T-helper 1 cell (primary cell): ENCODE data around the gene PLXND1.

Experiments
- DNase-seq, 5 donors: peaks; one replicate each; pipeline ENCODE4 v3.0.0-alpha.2; 2012 to 2020

PLXND1 gene

DNA sequence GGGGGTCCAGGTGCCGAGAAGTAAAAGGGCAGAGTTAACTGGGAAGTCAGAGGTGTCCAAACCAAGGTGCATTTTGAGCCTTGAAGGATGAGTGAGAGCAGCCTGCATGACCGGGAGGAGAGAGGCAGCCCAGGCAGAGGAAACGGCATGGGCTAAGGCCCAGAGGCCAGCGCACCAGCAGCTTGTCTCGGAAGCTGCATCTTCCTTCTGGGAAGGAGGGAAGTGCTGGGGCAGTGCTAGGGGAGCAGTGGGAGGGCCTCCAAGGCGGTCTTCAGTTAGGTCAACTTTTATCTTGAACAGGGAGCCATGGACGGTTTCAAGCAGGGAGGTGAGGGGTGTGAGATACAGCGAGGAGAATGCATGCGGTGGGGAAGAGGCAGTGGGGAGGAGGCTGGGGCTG lies 62.5 kb downstream of the PLXND1 start:
- DNase-seq: no peak

DNA sequence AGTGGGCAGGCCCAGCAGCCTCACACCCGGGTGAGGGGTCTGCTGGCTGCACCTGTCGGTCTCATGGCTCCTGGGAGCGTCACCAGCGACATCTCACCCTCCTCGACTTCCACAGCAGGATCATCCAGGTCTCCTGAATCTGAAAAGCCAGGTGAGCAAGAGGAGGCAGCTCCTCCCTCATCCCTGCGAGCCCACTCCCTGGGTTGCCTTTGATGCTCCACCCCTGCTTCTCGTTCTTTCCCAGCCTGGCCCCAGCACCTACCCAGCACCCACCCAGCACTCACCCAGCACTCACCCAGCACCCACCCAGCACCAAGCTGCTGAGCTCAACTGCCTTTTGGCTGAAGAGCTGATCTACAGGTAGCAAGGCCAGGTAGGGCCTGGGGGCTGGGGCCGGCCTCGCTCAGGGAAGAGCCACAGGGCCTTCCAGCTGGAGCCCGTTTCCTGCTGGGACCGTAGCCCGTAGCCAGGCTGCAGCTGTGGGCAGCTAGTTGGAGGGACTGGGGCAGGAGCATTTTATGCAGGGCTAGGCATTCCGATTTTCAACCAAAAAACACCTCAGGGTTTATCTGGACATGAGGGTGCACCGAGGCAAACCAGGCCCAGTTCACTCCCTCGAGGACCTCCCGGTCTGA lies 63.2 kb downstream of the PLXND1 start, which contains the start of gene H1-8:
Gene H1-8, plus strand, starts transcription at position 20 of the 635 bp plus-strand sequence. Its CDS starts 44 bp downstream, at position 64.
- DNase-seq: no peak

GRCh38 chr3:129542747-129543146 lies 63.7 kb downstream of the PLXND1 start:
- no peak for DNase-seq

- no peak for DNase-seq
Observed at GRCh38 chr3:129540776-129541516, 65.5 kb downstream of the PLXND1 start.

DNA sequence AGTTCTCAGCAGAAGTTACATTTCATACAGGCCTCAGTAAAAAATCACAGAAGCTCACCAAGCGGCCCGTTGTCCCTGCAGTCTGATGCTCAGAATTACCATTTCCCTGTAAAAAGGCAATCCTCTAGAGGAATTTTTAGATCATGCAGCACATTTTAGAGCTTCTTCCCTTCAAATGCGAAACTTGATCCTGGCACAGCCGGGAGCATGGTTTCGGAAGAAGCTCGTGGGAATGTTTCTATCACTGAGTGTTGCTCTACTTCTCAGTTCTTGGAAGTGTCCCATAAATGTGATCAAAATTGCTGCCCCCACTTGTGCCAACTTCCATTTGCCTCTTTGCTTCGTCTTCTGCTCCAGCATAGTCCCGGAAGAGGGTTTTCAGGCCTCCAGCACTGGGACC lies 67.3 kb downstream of the PLXND1 start:
- DNase-seq: no peak

- DNase-seq: no peak
Observed at GRCh38 chr3:129536804-129537203, 69.7 kb downstream of the PLXND1 start.

GRCh38 chr3:129536374-129536667 lies 70.2 kb downstream of the PLXND1 start:
- no peak for DNase-seq

DNA sequence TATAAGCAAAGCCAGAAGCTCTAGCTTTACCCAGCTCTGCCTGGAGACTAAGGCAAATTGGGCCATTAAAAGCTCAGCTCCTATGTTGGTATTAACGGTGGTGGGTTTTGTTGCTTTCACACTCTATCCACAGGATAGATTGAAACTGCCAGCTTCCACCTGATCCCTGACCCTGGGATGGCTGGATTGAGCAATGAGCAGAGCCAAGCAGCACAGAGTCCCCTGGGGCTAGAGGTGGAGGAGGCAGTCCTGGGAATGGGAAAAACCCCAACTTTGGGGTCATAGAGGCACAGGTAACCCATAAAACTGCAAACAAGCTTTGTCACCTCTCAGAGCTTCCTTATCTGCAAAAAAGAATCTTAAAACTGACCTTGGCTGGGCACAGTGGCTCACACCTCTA lies 71.4 kb downstream of the PLXND1 start:
- no peak for DNase-seq

GRCh38 chr3:129534428-129535027 lies 71.9 kb downstream of the PLXND1 start:
- no peak for DNase-seq

GRCh38 chr3:129533406-129533805 lies 73.1 kb downstream of the PLXND1 start:
- DNase-seq: no peak

- no peak for DNase-seq
Observed at GRCh38 chr3:129532261-129532660, 74.2 kb downstream of the PLXND1 start.

DNA sequence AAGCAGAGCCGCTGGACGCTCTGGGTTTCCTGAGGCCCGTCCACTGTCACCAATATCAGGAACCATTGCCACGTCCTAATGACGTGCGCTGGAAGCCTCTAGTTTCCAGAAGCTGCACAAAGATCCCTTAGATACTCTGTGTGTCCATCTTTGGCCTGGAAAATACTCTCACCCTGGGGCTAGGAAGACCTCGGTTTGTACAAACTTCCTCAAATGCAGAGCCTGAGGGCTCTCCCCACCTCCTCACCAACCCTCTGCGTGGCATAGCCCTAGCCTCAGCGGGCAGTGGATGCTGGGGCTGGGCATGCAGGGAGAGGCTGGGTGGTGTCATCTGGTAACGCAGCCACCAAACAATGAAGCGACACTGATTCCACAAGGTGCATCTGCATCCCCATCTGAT lies 74.8 kb downstream of the PLXND1 start:
- DNase-seq: no peak

DNA sequence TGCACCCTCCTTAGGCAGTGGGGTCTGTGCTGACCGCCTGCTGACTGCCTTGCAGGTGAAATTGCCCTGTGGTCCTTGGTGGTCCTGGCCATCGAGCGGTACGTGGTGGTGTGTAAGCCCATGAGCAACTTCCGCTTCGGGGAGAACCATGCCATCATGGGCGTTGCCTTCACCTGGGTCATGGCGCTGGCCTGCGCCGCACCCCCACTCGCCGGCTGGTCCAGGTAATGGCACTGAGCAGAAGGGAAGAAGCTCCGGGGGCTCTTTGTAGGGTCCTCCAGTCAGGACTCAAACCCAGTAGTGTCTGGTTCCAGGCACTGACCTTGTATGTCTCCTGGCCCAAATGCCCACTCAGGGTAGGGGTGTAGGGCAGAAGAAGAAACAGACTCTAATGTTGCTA lies 75.7 kb downstream of the PLXND1 start:
- no peak for DNase-seq

DNA sequence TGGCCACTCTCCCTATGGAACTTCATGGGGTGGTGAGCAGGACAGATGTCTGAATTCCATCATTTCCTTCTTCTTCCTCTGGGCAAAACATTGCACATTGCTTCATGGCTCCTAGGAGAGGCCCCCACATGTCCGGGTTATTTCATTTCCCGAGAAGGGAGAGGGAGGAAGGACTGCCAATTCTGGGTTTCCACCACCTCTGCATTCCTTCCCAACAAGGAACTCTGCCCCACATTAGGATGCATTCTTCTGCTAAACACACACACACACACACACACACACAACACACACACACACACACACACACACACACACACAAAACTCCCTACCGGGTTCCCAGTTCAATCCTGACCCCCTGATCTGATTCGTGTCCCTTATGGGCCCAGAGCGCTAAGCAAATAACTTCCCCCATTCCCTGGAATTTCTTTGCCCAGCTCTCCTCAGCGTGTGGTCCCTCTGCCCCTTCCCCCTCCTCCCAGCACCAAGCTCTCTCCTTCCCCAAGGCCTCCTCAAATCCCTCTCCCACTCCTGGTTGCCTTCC lies 76.2 kb downstream of the PLXND1 start:
- DNase-seq: no peak

- no peak for DNase-seq
Observed at GRCh38 chr3:129529436-129530210, 76.9 kb downstream of the PLXND1 start.

GRCh38 chr3:129528589-129529100 lies 77.8 kb downstream of the PLXND1 start, which contains the start of gene RHO:
Gene RHO, plus strand, starts transcription at chr3:129528639. Its CDS starts 95 bp downstream, at chr3:129528734.
- no peak for DNase-seq

- DNase-seq: no peak
Observed at GRCh38 chr3:129527262-129527661, 79.2 kb downstream of the PLXND1 start.

DNA sequence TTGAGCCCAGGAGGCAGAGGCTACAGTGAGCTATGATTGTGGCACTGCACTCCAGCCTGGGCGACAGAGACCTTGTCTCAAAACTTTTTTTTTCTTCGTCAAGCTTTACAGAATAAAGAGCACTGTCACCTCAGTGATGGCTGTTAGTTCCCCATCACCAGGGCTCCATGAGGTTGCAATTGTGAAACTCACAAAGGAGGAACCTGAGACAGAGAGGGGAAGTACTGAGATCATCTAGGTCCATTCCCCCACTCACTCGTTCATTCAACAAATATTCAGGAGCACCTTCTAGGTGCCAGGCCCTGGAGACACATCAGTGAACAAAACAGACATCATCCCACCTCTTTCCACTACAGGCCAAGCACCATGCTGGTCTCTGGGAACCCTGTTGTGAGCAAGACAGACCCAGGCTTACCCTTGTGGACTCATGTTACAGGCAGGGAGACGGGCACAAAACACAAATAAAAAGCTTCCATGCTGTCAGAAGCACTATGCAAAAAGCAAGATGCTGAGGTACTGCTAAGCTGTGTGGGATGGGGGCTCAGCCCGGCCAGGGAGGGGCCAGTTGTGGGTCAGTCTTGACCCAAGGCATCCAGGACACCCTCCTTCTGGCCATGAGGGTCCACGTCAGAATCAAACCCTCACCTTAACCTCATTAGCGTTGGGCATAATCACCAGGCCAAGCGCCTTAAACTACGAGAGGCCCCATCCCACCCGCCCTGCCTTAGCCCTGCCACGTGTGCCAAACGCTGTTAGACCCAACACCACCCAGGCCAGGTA lies 80.2 kb downstream of the PLXND1 start:
- no peak for DNase-seq

- DNase-seq: no peak
Observed at GRCh38 chr3:129525341-129525968, 81.0 kb downstream of the PLXND1 start.

- no peak for DNase-seq
Observed at GRCh38 chr3:129524081-129524480, 82.4 kb downstream of the PLXND1 start.

DNA sequence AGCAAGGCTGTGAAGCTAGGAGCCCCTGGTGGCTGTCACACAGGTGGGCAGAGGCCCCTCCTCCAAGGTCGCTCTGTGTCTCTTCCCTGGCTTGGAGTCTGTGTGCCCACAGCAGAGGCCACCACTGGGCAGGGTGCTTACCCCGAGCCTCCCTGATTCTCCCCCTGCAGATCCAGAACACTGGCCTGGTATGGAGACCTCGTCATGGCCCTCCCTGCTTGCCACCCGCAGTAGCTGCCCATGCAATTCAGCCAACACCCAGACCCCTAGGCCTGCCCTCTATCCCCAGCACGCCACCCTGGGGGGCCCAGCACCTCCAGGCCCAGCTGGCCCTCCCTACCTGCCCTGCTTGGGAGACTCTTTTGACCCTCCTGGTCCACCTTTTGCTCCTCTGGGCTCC lies 83.5 kb downstream of the PLXND1 start:
- DNase-seq: no peak

DNA sequence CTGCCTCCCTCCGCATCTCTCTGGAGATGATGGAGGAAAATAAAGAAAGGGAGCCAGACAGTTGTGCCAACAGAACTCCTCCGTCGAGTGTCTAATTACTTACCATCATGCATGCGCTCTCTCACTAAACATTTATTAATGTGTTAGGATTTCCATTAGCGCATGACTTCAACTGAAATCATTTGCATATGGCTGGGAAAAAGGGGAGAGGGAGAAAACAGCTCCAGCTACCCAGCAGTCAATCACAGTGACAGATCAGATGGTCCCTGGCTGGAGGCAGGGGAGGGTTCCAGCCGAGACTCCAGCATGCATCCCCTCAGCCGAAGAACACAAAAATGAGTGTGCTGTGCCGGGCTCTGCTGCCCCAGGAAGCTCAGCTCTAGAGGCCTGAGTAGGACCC lies 84.9 kb downstream of the PLXND1 start:
- DNase-seq: no peak
